ENCODE data around the gene TRAPPC13. TPM values are rescaled to one million over a fixed set of nuclear protein-coding genes. Genes with fewer than 3 reads are reported as not detected.
A peak's percentile ranks its signal among the peaks of the same experiment; 100 is the strongest.

TRAPPC13 gene
- total and polyA plus RNA-seq, 2 donors (not counting 1 experiment from before 2014, with no cell fraction given) = 22.8 to 34.8 TPM

DNA sequence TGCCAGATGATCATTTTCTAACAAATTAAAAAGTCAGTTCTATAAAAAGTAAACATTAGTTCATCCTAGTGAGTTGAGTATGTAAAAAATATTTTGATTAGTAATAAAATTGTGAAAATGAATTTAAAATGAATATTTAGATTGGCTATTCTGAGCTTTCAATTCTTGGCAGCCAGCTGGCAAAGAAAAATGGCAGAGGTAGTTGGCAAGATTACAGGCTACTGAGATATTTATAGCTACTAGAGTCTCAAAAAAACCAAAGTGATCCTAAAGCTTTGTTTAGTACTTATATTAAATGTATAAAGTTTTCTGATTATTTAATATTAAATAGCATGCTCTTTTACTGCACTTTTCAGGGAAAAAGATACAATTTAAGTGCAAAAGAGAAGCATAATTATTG, 72.1 kb downstream of the TRAPPC13 start:
- Histone ChIP-seq H3K9me3 (ENCODE audit: control insufficient read depth, insufficient read depth, low read depth, low read length) (no peaks in the 10 kb centered on the region), H3K79me2 (ENCODE audit: control insufficient read depth, insufficient read depth, low read length) (no peaks in the 10 kb centered on the region), H3K9ac (ENCODE audit: insufficient read depth, low read length) (no peak overlapping the region), H4K20me1 (ENCODE audit: control insufficient read depth, extremely low read depth, insufficient read depth, low read length) (no peaks in the 10 kb centered on the region), H3K27ac (ENCODE audit: insufficient read depth, low read length) (no peak overlapping the region), H2AFZ (ENCODE audit: low read length) (no peak overlapping the region), H3K36me3 (ENCODE audit: control insufficient read depth, insufficient read depth, low read length) (no peaks in the 10 kb centered on the region), H3K4me3 (replicated peaks in 1 of 4; ENCODE audit: control extremely low read depth in 1 of 4, insufficient read depth in 1 of 4, low read depth in 3 of 4, low read length in 4 of 4) (no peak overlapping the region), H3K4me2 (ENCODE audit: extremely low read depth, insufficient read depth, low read length) (no peak overlapping the region), H3K4me1 (ENCODE audit: control insufficient read depth, extremely low read depth, insufficient read depth, low read length) (no peaks in the 10 kb centered on the region), H3K27me3 (ENCODE audit: control insufficient read depth, insufficient read depth, low read length) (no peaks in the 10 kb centered on the region)
- no peak for TF ChIP-seq EZH2 (IDR thresholded peaks at IDR 0.05; ENCODE audit: low read length, missing control alignments)
- TF ChIP-seq, protein P1, sequence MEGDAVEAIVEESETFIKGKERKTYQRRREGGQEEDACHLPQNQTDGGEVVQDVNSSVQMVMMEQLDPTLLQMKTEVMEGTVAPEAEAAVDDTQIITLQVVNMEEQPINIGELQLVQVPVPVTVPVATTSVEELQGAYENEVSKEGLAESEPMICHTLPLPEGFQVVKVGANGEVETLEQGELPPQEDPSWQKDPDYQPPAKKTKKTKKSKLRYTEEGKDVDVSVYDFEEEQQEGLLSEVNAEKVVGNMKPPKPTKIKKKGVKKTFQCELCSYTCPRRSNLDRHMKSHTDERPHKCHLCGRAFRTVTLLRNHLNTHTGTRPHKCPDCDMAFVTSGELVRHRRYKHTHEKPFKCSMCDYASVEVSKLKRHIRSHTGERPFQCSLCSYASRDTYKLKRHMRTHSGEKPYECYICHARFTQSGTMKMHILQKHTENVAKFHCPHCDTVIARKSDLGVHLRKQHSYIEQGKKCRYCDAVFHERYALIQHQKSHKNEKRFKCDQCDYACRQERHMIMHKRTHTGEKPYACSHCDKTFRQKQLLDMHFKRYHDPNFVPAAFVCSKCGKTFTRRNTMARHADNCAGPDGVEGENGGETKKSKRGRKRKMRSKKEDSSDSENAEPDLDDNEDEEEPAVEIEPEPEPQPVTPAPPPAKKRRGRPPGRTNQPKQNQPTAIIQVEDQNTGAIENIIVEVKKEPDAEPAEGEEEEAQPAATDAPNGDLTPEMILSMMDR (conservative IDR thresholded peaks at IDR 0.05 in 1 of 2, IDR thresholded peaks at IDR 0.05 in 1 of 2; ENCODE audit: low read depth in 1 of 2, low read length in 2 of 2) = no peak
- peak; percentile 6 to 12 for DNase-seq (ENCODE audit: low read depth in 2 of 2)

GRCh38 chr5:65699338-65699737, 74.5 kb downstream of the TRAPPC13 start:
- H3K27ac ChIP-seq (ENCODE audit: insufficient read depth, low read length) = no peak overlapping the region
- no peaks in the 10 kb centered on the region for H3K4me1 ChIP-seq (ENCODE audit: control insufficient read depth, extremely low read depth, insufficient read depth, low read length)
- H3K36me3 ChIP-seq (ENCODE audit: control insufficient read depth, insufficient read depth, low read length) = no peaks in the 10 kb centered on the region
- no peaks in the 10 kb centered on the region for H3K79me2 ChIP-seq (ENCODE audit: control insufficient read depth, insufficient read depth, low read length)
- H3K4me3 ChIP-seq (replicated peaks in 1 of 4; ENCODE audit: control extremely low read depth in 1 of 4, insufficient read depth in 1 of 4, low read depth in 3 of 4, low read length in 4 of 4) = no peak overlapping the region
- H3K9me3 ChIP-seq (ENCODE audit: control insufficient read depth, insufficient read depth, low read depth, low read length) = no peaks in the 10 kb centered on the region
- no peak for DNase-seq (ENCODE audit: low read depth in 2 of 2)
- H2AFZ ChIP-seq (ENCODE audit: low read length) = no peak overlapping the region
- H3K9ac ChIP-seq (ENCODE audit: insufficient read depth, low read length) = no peak overlapping the region
- no peaks in the 10 kb centered on the region for H3K27me3 ChIP-seq (ENCODE audit: control insufficient read depth, insufficient read depth, low read length)
- TF ChIP-seq EZH2 (IDR thresholded peaks at IDR 0.05; ENCODE audit: low read length, missing control alignments) = no peak
- TF ChIP-seq, protein P1 (conservative IDR thresholded peaks at IDR 0.05 in 1 of 2, IDR thresholded peaks at IDR 0.05 in 1 of 2; ENCODE audit: low read depth in 1 of 2, low read length in 2 of 2) = no peak
- H4K20me1 ChIP-seq (ENCODE audit: control insufficient read depth, extremely low read depth, insufficient read depth, low read length) = no peaks in the 10 kb centered on the region
- H3K4me2 ChIP-seq (ENCODE audit: extremely low read depth, insufficient read depth, low read length) = no peak overlapping the region

GRCh38 chr5:65702036-65702435, 77.2 kb downstream of the TRAPPC13 start:
- DNase-seq (ENCODE audit: low read depth in 2 of 2) = no peak
- no peak for TF ChIP-seq EZH2 (IDR thresholded peaks at IDR 0.05; ENCODE audit: low read length, missing control alignments)
- TF ChIP-seq, protein P1 (conservative IDR thresholded peaks at IDR 0.05 in 1 of 2, IDR thresholded peaks at IDR 0.05 in 1 of 2; ENCODE audit: low read depth in 1 of 2, low read length in 2 of 2) = no peak
- H3K27ac ChIP-seq (ENCODE audit: insufficient read depth, low read length) = no peak overlapping the region
- no peaks in the 10 kb centered on the region for H3K27me3 ChIP-seq (ENCODE audit: control insufficient read depth, insufficient read depth, low read length)
- no peaks in the 10 kb centered on the region for H3K9me3 ChIP-seq (ENCODE audit: control insufficient read depth, insufficient read depth, low read depth, low read length)
- H4K20me1 ChIP-seq (ENCODE audit: control insufficient read depth, extremely low read depth, insufficient read depth, low read length) = no peaks in the 10 kb centered on the region
- H3K36me3 ChIP-seq (ENCODE audit: control insufficient read depth, insufficient read depth, low read length) = no peaks in the 10 kb centered on the region
- H3K4me3 ChIP-seq (replicated peaks in 1 of 4; ENCODE audit: control extremely low read depth in 1 of 4, insufficient read depth in 1 of 4, low read depth in 3 of 4, low read length in 4 of 4) = no peak overlapping the region
- no peak overlapping the region for H3K4me2 ChIP-seq (ENCODE audit: extremely low read depth, insufficient read depth, low read length)
- no peak overlapping the region for H2AFZ ChIP-seq (ENCODE audit: low read length)
- no peaks in the 10 kb centered on the region for H3K4me1 ChIP-seq (ENCODE audit: control insufficient read depth, extremely low read depth, insufficient read depth, low read length)
- no peaks in the 10 kb centered on the region for H3K79me2 ChIP-seq (ENCODE audit: control insufficient read depth, insufficient read depth, low read length)
- no peak overlapping the region for H3K9ac ChIP-seq (ENCODE audit: insufficient read depth, low read length)
